Suprapubic skin (tissue), 4 donors: ENCODE measurements around the gene COL15A1. TPM values are rescaled to one million over a fixed set of nuclear protein-coding genes. Genes with fewer than 3 reads are reported as not detected.

Experiments
- DNase-seq, 2 donors: peaks; one replicate each; pipeline ENCODE4 v3.0.0-alpha.2; 2019; ENCODE audit warnings: low spot score in 2 of 2
- H3K27ac ChIP-seq: fragments of 200-600 bp; sonication (generic); one replicate; pipeline ENCODE4 v1.5.1; 2019
- H3K27me3 ChIP-seq: fragments of 200-600 bp; sonication (generic); one replicate; pipeline ENCODE4 v1.5.1; 2019
- H3K36me3 ChIP-seq: fragments of 200-600 bp; sonication (generic); one replicate; pipeline ENCODE4 v1.5.1; 2019
- H3K4me1 ChIP-seq: fragments of 200-600 bp; sonication (generic); one replicate; pipeline ENCODE4 v1.5.1; 2019
- H3K4me3 ChIP-seq: fragments of 200-600 bp; sonication (generic); one replicate; pipeline ENCODE4 v1.5.1; 2019; ENCODE audit warnings: mild to moderate bottlenecking
- H3K9me3 ChIP-seq: fragments of 200-600 bp; sonication (generic); one replicate; pipeline ENCODE4 v1.5.1; 2019
- CTCF ChIP-seq, 2 donors: fragments of 200-600 bp in 1 of 2; fragments of 450-650 bp in 1 of 2; sonication (generic) in 1 of 2; IDR thresholded peaks; one replicate each; pipeline ENCODE4 v1.5.1; 2016 to 2019; ENCODE audit warnings: antibody characterized with exemption in 2 of 2, mild to moderate bottlenecking in 1 of 2, moderate library complexity in 1 of 2
- EP300 ChIP-seq: sonication (generic); formaldehyde crosslinking; IDR thresholded peaks from one replicate; pipeline ENCODE4 v1.6.1; 2017; ENCODE audit warnings: antibody characterized with exemption
- POLR2A ChIP-seq, 2 donors: fragments of 450-650 bp; IDR thresholded peaks; one replicate each; pipeline ENCODE4 v1.6.1; 2017; ENCODE audit warnings: antibody characterized with exemption in 2 of 2, mild to moderate bottlenecking in 2 of 2, moderate library complexity in 2 of 2
- POLR2AphosphoS5 ChIP-seq, 3 donors: sonication (generic); formaldehyde crosslinking; IDR thresholded peaks; one replicate each; pipeline ENCODE4 v1.6.1; 2017; ENCODE audit warnings: antibody characterized with exemption in 3 of 3
- WGBS: methylation state at CpG from one replicate; pipeline ENCODE4 v1.1.5; 2018; 5-methylcytosine and 5-hydroxymethylcytosine counted together
- total RNA-seq, 4 donors: library from RNA; depleted of rRNA; stranded (reverse); fragments of >200 nt; gene quantifications; one replicate each; pipeline ENCODE4 v1.1.0, GENCODE V29; 2016

The COL15A1 gene
- total RNA-seq, 4 donors from 2014 or later: 8.0 to 15.0 (median 9.3) TPM

- H3K27me3 ChIP-seq: no peaks in the 10 kb centered on the region
- 80% methylated on average over 1 of the region's 3 CpGs for WGBS
- no peaks in the 10 kb centered on the region for H3K36me3 ChIP-seq
- H3K9me3 ChIP-seq: no peaks in the 10 kb centered on the region
- no peak for TF ChIP-seq POLR2AphosphoS5 (IDR thresholded peaks at IDR 0.05)
- TF ChIP-seq POLR2A (IDR thresholded peaks at IDR 0.05): no peak
- no peak for TF ChIP-seq EP300
- no peak for TF ChIP-seq CTCF (IDR thresholded peaks at IDR 0.05)
- DNase-seq: no peak
- H3K4me1 ChIP-seq: no peaks in the 10 kb centered on the region
- H3K27ac ChIP-seq: no peak overlapping the region
- no peak overlapping the region for H3K4me3 ChIP-seq
Measured at GRCh38 chr9:99015448-99015847, 71.7 kb downstream of the COL15A1 start.

- no peak overlapping the region for H3K27ac ChIP-seq
Measured at GRCh38 chr9:99015890-99016289, 72.2 kb downstream of the COL15A1 start.

GRCh38 chr9:99016681-99017387 lies 73.1 kb downstream of the COL15A1 start:
- 95% methylated on average over 10 of the region's 10 CpGs for WGBS
- H3K9me3 ChIP-seq: no peaks in the 10 kb centered on the region
- no peaks in the 10 kb centered on the region for H3K27me3 ChIP-seq
- no peak for TF ChIP-seq POLR2AphosphoS5 (IDR thresholded peaks at IDR 0.05)
- TF ChIP-seq EP300: no peak
- TF ChIP-seq CTCF (IDR thresholded peaks at IDR 0.05): no peak
- no peak for TF ChIP-seq POLR2A (IDR thresholded peaks at IDR 0.05)
- no peak overlapping the region for H3K4me3 ChIP-seq
- H3K4me1 ChIP-seq: no peaks in the 10 kb centered on the region
- H3K36me3 ChIP-seq: no peaks in the 10 kb centered on the region
- no peak overlapping the region for H3K27ac ChIP-seq
- no peak for DNase-seq

More at GRCh38 chr9:99015890-99016289, 72.2 kb downstream of the COL15A1 start:
- WGBS: 84% methylated on average over 4 of the region's 4 CpGs
- no peak for TF ChIP-seq CTCF (IDR thresholded peaks at IDR 0.05)
- TF ChIP-seq POLR2A (IDR thresholded peaks at IDR 0.05): no peak
- TF ChIP-seq POLR2AphosphoS5 (IDR thresholded peaks at IDR 0.05): no peak
- TF ChIP-seq EP300: no peak
- H3K4me3 ChIP-seq: no peak overlapping the region
- no peaks in the 10 kb centered on the region for H3K4me1 ChIP-seq
- no peaks in the 10 kb centered on the region for H3K36me3 ChIP-seq
- no peak for DNase-seq
- no peaks in the 10 kb centered on the region for H3K27me3 ChIP-seq
- H3K9me3 ChIP-seq: no peaks in the 10 kb centered on the region

GRCh38 chr9:99018653-99019052 lies 74.9 kb downstream of the COL15A1 start:
- WGBS: 85% methylated on average over 1 of the region's 1 CpG
- no peak overlapping the region for H3K27ac ChIP-seq

More at GRCh38 chr9:99018653-99019052, 74.9 kb downstream of the COL15A1 start:
- DNase-seq: no peak
- Histone ChIP-seq H3K36me3 (no peaks in the 10 kb centered on the region), H3K4me1 (no peaks in the 10 kb centered on the region), H3K9me3 (no peaks in the 10 kb centered on the region), H3K4me3 (no peak overlapping the region), H3K27me3 (no peaks in the 10 kb centered on the region)
- no peak for TF ChIP-seq POLR2A (IDR thresholded peaks at IDR 0.05)
- TF ChIP-seq POLR2AphosphoS5 (IDR thresholded peaks at IDR 0.05): no peak
- TF ChIP-seq CTCF (IDR thresholded peaks at IDR 0.05): no peak
- TF ChIP-seq EP300: no peak
